Measurements from ENCODE around the gene HCN3. TPM values are rescaled to one million over a fixed set of nuclear protein-coding genes. Genes with fewer than 3 reads are reported as not detected.
"Not testable (repeated sequence)": the region's sequence is repeated elsewhere in the genome, so short reads cannot be mapped to it uniquely, and the experiment has no call there.

HCN3 gene
- total RNA-seq, 1 donor = 1.4 TPM

DNA sequence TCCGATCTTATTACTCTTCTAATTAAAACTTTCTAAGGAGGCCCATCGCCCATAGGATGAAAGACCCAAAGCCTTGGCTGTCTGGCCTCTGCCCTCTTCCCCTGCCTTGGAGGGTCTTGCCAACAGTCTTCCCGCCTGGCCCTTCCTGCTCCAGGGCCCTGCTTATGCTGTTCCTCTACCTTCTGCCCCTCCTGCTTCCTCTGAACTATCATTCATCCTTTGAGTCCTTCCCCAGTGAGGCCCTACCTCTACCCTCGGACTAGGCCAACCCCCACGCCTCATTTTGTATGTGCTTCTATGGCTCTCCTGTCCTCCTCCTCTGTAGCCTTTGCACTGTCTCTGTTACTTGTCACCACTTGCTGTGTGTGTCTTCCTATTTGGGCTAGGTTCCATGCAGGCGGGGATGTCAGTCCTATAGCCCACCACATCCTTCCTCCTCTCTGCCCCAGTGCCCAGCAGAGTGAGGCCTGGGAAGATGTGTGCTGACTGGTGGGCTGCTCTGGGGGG lies 48.8 kb downstream of the HCN3 start:
- TF ChIP-seq, protein P1, sequence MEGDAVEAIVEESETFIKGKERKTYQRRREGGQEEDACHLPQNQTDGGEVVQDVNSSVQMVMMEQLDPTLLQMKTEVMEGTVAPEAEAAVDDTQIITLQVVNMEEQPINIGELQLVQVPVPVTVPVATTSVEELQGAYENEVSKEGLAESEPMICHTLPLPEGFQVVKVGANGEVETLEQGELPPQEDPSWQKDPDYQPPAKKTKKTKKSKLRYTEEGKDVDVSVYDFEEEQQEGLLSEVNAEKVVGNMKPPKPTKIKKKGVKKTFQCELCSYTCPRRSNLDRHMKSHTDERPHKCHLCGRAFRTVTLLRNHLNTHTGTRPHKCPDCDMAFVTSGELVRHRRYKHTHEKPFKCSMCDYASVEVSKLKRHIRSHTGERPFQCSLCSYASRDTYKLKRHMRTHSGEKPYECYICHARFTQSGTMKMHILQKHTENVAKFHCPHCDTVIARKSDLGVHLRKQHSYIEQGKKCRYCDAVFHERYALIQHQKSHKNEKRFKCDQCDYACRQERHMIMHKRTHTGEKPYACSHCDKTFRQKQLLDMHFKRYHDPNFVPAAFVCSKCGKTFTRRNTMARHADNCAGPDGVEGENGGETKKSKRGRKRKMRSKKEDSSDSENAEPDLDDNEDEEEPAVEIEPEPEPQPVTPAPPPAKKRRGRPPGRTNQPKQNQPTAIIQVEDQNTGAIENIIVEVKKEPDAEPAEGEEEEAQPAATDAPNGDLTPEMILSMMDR (IDR thresholded peaks at IDR 0.05; ENCODE audit: insufficient read depth, low read length) = no peak
- peak overlapping the region; percentile 9 for H3K4me3 ChIP-seq (ENCODE audit: low read depth, low read length)
- DNase-seq (ENCODE audit: low read depth) = no peak

DNA sequence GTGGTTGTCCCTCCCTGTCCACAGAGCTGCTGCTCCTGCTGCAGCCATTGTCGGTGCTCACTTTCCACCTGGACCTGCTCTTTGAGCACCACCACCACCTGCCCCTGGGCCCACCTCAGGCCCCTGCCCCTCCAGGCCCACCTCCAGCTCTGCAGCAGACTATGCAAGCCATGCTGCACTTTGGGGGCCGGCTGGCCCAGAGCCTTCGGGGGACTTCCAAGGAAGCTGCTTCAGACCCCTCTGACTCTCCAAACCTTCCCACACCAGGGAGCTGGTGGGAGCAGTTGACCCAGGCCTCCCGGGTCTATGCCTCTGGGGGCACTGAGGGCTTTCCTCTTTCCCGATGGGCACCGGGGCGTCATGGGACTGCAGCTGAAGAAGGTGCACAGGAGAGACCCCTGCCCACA lies 49.4 kb downstream of the HCN3 start:
- no peak for DNase-seq (ENCODE audit: low read depth)
- TF ChIP-seq, protein P1 (IDR thresholded peaks at IDR 0.05; ENCODE audit: insufficient read depth, low read length) = no peak
- no peak overlapping the region for H3K4me3 ChIP-seq (ENCODE audit: low read depth, low read length)

DNA sequence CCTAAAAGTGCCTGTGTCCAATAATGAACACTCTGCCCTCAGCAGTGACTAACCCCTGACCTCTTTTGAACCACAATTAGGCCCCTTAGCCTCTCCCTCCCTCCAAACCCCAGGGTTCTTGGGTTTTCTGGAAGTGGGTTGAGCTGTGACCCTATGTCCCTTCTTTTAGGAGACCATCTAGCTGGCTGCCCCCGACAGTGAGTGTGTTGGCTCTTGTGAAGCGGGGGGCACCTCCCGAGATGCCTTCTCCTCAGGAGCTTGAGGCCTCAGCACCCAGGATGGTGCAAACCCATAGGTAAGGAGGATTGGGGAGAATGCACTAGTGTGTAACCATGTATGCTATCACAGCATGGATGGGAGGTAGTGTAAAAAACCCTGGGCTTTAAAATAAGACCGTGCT lies 50.7 kb downstream of the HCN3 start:
- DNase-seq (ENCODE audit: low read depth) = no peak
- H3K4me3 ChIP-seq (ENCODE audit: low read depth, low read length) = no peak overlapping the region

DNA sequence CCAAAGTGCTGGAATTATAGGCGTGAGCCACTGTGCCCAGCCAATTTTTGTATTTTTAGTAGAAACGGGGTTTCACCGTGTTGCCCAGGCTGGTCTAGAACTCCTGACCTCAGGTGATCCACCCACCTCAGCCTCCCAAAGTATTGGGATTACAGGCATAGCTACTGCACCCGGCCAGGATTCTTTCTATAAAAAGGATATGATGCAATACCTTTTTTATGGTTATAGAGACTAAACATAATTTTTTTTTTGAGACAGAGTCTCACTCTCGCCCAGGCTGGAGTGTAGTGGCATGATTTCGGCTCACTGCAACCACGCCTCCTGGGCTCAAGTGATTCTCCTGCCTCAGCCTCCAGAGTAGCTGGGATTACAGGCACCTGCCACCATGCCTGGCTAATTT lies 51.6 kb downstream of the HCN3 start:
- DNase-seq (ENCODE audit: low read depth); H3K4me3 ChIP-seq (ENCODE audit: low read depth, low read length): not testable (repeated sequence)

More for the DNA sequence above, 50.7 kb downstream of the HCN3 start:
- TF ChIP-seq, protein P1 (IDR thresholded peaks at IDR 0.05; ENCODE audit: insufficient read depth, low read length) = no peak

DNA sequence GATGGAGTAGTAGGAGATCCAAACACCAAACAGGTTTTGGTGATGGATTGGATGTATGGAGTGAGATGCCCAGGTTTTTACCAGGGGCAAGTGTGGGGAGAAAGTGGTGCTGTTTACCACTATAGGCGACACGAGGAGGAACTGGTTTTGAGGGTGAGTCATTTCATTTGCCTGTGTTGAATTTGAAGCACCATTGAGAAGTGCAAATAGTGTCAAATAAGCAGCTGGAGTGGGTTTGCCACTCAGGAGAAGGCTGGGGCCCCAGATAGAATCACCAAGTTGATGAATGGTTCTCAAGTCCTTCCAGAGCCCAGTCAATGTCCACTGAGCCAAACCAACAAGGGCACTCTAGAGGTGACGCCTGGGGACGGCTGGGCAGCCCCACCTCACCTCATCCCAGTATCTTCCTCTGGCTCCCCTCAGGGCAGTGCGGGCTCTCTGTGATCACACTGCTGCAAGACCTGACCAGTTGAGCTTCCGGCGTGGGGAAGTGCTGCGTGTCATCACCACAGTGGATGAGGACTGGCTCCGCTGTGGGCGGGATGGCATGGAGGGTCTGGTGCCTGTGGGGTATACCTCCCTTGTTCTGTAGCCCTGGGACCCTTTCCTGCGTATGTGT lies 52.8 kb downstream of the HCN3 start:
- TF ChIP-seq, protein P1 (IDR thresholded peaks at IDR 0.05; ENCODE audit: insufficient read depth, low read length) = no peak
- DNase-seq (ENCODE audit: low read depth) = no peak
- no peak overlapping the region for H3K4me3 ChIP-seq (ENCODE audit: low read depth, low read length)

DNA sequence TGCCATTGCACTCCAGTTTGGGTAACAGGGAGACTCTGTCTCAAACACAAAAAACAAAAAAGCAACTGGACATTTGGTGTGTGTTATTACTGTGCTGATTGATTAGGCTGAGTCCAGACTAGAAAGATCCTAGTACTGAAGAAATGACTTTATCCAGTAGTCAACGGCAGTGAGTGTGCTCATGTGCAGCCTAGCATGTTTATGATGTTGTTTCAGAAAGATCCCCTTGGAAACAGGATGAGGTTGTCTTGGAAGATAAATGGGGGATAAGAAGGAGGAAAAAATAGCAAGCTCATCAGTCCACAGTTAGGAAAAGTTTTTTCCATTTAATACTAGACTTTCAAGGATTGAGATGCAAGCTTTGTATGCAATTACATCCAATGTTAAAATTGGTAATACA lies 57.7 kb downstream of the HCN3 start:
- H3K4me3 ChIP-seq (ENCODE audit: low read depth, low read length) = no peak overlapping the region
- TF ChIP-seq, protein P1 (IDR thresholded peaks at IDR 0.05; ENCODE audit: insufficient read depth, low read length) = no peak
- no peak for DNase-seq (ENCODE audit: low read depth)

Other genes with a start within 250 kb of the HCN3 start
- gene DCST2, start 243.7 kb upstream of the HCN3 start, total RNA-seq (ENCODE audit: low replicate concordance) = 0.09 TPM in 1 of 2 replicates, not detected in the other
- gene DCST1, start 243.6 kb upstream of the HCN3 start, total RNA-seq (ENCODE audit: low replicate concordance) = not detected in 2 replicates
- 39.0 and 69.9 TPM in 2 replicates for gene ADAM15, start 226.1 kb upstream of the HCN3 start, total RNA-seq (ENCODE audit: low replicate concordance)
- 2.4 and 5.3 TPM in 2 replicates for gene EFNA4, start 213.7 kb upstream of the HCN3 start, total RNA-seq (ENCODE audit: low replicate concordance)
- gene EFNA3, start 198.6 kb upstream of the HCN3 start, total RNA-seq (ENCODE audit: low replicate concordance) = 0.90 TPM in 1 of 2 replicates, not detected in the other
- gene EFNA1, start 149.6 kb upstream of the HCN3 start, total RNA-seq (ENCODE audit: low replicate concordance) = 0.16 and 0.54 TPM in 2 replicates
- 25.6 and 39.3 TPM in 2 replicates for gene SLC50A1, start 141.6 kb upstream of the HCN3 start, total RNA-seq (ENCODE audit: low replicate concordance)
- gene DPM3, start 136.9 kb upstream of the HCN3 start, total RNA-seq (ENCODE audit: low replicate concordance) = 26.1 and 46.3 TPM in 2 replicates
- gene KRTCAP2, start 104.2 kb upstream of the HCN3 start, total RNA-seq (ENCODE audit: low replicate concordance) = 29.8 and 100 TPM in 2 replicates
- gene TRIM46, start 103.6 kb upstream of the HCN3 start, total RNA-seq (ENCODE audit: low replicate concordance) = 5.2 and 13.2 TPM in 2 replicates
- gene THBS3, start 69.6 kb upstream of the HCN3 start, total RNA-seq (ENCODE audit: low replicate concordance) = 29.3 and 41.1 TPM in 2 replicates
- 13.7 and 26.1 TPM in 2 replicates for gene MTX1, start 68.8 kb upstream of the HCN3 start, total RNA-seq (ENCODE audit: low replicate concordance)
- 9.0 and 9.3 TPM in 2 replicates for gene ENTREP3, start 22.0 kb upstream of the HCN3 start, total RNA-seq (ENCODE audit: low replicate concordance)
- 12.5 and 47.6 TPM in 2 replicates for gene SCAMP3, start 15.1 kb upstream of the HCN3 start, total RNA-seq (ENCODE audit: low replicate concordance)
- 29.7 and 53.7 TPM in 2 replicates for gene CLK2, start 4.0 kb upstream of the HCN3 start, total RNA-seq (ENCODE audit: low replicate concordance)
- not detected in 2 replicates for gene PKLR, start 24.0 kb downstream of the HCN3 start, total RNA-seq (ENCODE audit: low replicate concordance)
- gene FDPS, start 31.4 kb downstream of the HCN3 start, total RNA-seq (ENCODE audit: low replicate concordance) = 153 and 600 TPM in 2 replicates
- 6.7 and 23.0 TPM in 2 replicates for gene RUSC1, start 43.4 kb downstream of the HCN3 start, total RNA-seq (ENCODE audit: low replicate concordance)

Measured in fibroblast of the aortic adventitia (primary cell).